Esophagus muscularis mucosa (tissue), 4 donors: ENCODE data around the gene USF1. TPM values are rescaled to one million over a fixed set of nuclear protein-coding genes. Genes with fewer than 3 reads are reported as not detected.

Source experiments
- DNase-seq: peaks from one replicate; pipeline ENCODE4 v3.0.0-alpha.2; 2017; ENCODE audit errors: extremely low spot score
- H3K27ac ChIP-seq, 4 donors: fragments of 200-600 bp; sonication (generic); replicated peaks in 1 of 4; 1 replicate in 3 of 4; 2 replicates in 1 of 4; pipeline ENCODE4 v1.5.1; 2016 to 2019; ENCODE audit warnings: mild to moderate bottlenecking in 1 of 4
- H3K27me3 ChIP-seq, 4 donors: fragments of 200-600 bp; sonication (generic); one replicate each; pipeline versions ENCODE4 v1.5.1 to v1.6.0; 2016 to 2019
- H3K36me3 ChIP-seq, 4 donors: fragments of 200-600 bp; sonication (generic); one replicate each; pipeline ENCODE4 v1.5.1; 2016 to 2019
- H3K4me1 ChIP-seq, 4 donors: fragments of 200-600 bp; sonication (generic); one replicate each; pipeline ENCODE4 v1.5.1; 2016 to 2019
- H3K4me3 ChIP-seq, 4 donors: fragments of 200-600 bp; sonication (generic); 1 replicate in 2 of 4; 2 replicates in 2 of 4; pipeline ENCODE4 v1.5.1; 2016 to 2019; ENCODE audit warnings: mild to moderate bottlenecking in 4 of 4, moderate library complexity in 1 of 4
- H3K9me3 ChIP-seq, 4 donors: fragments of 200-600 bp; sonication (generic); 1 replicate in 3 of 4; 2 replicates in 1 of 4; pipeline ENCODE4 v1.5.1; 2016 to 2019
- CTCF ChIP-seq, 3 experiments: fragments of 200-600 bp in 2 of 3; fragments of 450-650 bp in 1 of 3; sonication (generic) in 2 of 3; IDR thresholded peaks; one replicate each; pipeline ENCODE4 v1.5.1; 2017 to 2019; ENCODE audit warnings: antibody characterized with exemption in 3 of 3, mild to moderate bottlenecking in 2 of 3, moderate library complexity in 1 of 3
- EP300 ChIP-seq: sonication (generic); formaldehyde crosslinking; IDR thresholded peaks from one replicate; pipeline ENCODE4 v1.6.1; 2017; ENCODE audit warnings: antibody characterized with exemption
- POLR2A ChIP-seq: fragments of 450-650 bp; IDR thresholded peaks from one replicate; pipeline ENCODE4 v1.6.1; 2017; ENCODE audit warnings: antibody characterized with exemption, moderate library complexity, mild to moderate bottlenecking, low read depth
- POLR2AphosphoS5 ChIP-seq, 2 donors: sonication (generic); formaldehyde crosslinking; IDR thresholded peaks; one replicate each; pipeline ENCODE4 v1.6.1; 2017; ENCODE audit warnings: antibody characterized with exemption in 2 of 2
- WGBS: methylation state at CpG from one replicate; pipeline ENCODE4 v1.1.5; 2018; 5-methylcytosine and 5-hydroxymethylcytosine counted together
- intact Hi-C: fragments of 100-400 bp; cut with DNase I; formaldehyde crosslinking; loops from one replicate; pipeline ENCODE4 v1.15.1; 2023
- total RNA-seq, 4 donors: library from RNA; depleted of rRNA; stranded (reverse); fragments of >200 nt; gene quantifications; one replicate each; pipeline versions ENCODE4 v1.1.0 to v1.2.1, GENCODE V29; 2016

USF1 gene
- total RNA-seq, 4 donors from 2014 or later, result 36.5 to 54.2 (median 48.7) TPM

DNA sequence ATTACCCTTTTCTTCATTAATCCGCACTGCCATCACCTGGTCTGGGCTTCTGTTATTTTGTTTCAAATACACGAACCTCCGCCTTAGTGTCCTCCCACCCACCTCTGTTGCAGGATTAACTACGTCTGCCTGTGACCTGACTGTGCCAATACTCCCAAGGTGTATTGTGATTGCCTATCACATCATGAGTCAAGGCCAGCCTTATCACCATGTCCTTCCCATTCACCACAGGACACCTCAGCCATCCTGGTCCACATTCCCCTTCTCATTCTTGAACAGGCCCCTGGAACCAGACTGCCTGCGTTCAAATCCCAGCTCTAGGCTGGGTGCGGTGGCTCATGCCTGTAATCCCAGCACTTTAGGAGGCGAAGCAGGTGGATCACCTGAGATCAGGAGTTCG, 39.2 kb downstream of the USF1 start:
- intact Hi-C loops, result no loop called here
- Histone ChIP-seq H3K4me3 (no peak overlapping the region), H3K27ac (no peak overlapping the region), H3K27me3 (no peaks in the 10 kb centered on the region), H3K4me1 (no peaks in the 10 kb centered on the region), H3K9me3 (no peaks in the 10 kb centered on the region), H3K36me3 (no peaks in the 10 kb centered on the region)
- WGBS, result 96% methylated on average over 8 of the region's 8 CpGs
- DNase-seq, result no peak
- TF ChIP-seq EP300 (no peak), CTCF (IDR thresholded peaks at IDR 0.05) (no peak), POLR2A (no peak), POLR2AphosphoS5 (IDR thresholded peaks at IDR 0.05) (no peak)

DNA sequence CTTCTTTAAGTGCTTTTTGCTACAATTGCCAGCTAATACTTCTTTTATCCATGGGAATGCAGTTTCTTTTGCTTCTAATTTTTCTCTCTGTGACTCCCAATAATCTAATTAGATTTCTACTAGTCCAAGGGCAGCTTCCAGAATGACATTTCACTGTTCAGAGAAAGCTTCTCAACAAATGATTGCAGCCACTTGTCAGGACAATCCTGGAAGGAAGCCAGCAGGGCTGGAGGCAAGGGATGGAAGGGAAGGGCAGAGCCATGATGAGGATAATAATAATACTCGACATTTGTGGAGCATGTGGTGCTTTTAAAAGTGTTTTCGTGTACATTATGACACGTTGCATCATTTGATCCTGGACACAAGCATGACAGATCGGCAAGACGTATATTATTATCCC, 44.3 kb downstream of the USF1 start:
- 58% methylated on average over 5 of the region's 5 CpGs for WGBS
- intact Hi-C loops, result no loop called here
- Histone ChIP-seq H3K27ac (no peak overlapping the region), H3K27me3 (no peaks in the 10 kb centered on the region), H3K4me3 (no peak overlapping the region), H3K9me3 (no peaks in the 10 kb centered on the region), H3K36me3 (peaks cover 0 to 28% (median 21%) of the 10 kb centered on the region in 4 donors), H3K4me1 (peaks cover 0 to 10% (median 0%) of the 10 kb centered on the region in 4 donors)
- no peak for DNase-seq
- TF ChIP-seq EP300, result no peak
- no peak for TF ChIP-seq POLR2A
- no peak for TF ChIP-seq POLR2AphosphoS5 (IDR thresholded peaks at IDR 0.05)
- no peak for TF ChIP-seq CTCF (IDR thresholded peaks at IDR 0.05)

DNA sequence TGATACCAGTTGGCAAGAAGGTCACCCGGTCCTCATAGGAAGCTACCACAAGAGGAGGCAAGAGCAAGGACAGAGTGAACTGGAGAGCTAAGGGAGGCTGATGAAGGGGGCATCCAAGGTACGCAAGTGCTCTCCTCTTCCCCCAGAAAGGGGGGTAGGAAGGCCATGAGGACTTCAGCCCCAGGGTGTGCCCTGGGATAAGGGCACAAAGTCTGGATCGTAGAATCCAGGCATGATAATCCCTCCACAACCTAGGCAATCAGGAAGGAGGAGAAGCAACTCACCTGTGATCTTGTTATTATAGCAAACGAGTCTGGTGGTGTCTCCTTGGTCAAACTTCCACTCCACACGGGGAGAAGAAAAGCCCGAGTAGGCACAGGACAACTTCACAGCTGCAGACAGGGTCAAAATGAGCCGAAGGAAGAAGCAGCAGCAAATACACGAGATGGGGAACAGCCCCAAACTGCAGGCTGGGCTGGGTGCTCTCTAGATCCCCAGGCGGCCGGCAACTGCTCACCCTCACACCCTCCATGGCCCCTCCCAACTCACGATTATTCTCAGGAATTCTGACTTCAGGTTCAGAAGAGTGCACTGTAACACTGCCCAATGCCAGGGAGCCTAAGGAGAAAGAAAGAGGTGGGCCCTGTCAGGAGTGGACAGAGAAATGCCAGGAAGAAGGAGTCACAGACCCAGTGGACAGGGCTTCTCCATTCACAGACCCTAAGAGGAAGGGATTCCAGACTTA, 44.9 kb downstream of the USF1 start:
- Histone ChIP-seq H3K36me3 (peaks cover 0 to 28% (median 21%) of the 10 kb centered on the region in 4 donors), H3K9me3 (no peaks in the 10 kb centered on the region), H3K27me3 (no peaks in the 10 kb centered on the region), H3K27ac (no peak overlapping the region), H3K4me1 (peaks cover 0 to 10% (median 0%) of the 10 kb centered on the region in 4 donors), H3K4me3 (no peak overlapping the region)
- intact Hi-C loops, result no loop called here
- DNase-seq, result no peak
- TF ChIP-seq CTCF (IDR thresholded peaks at IDR 0.05) (no peak), EP300 (no peak), POLR2AphosphoS5 (IDR thresholded peaks at IDR 0.05) (no peak), POLR2A (no peak)
- WGBS, result 93% methylated on average over 11 of the region's 11 CpGs

DNA sequence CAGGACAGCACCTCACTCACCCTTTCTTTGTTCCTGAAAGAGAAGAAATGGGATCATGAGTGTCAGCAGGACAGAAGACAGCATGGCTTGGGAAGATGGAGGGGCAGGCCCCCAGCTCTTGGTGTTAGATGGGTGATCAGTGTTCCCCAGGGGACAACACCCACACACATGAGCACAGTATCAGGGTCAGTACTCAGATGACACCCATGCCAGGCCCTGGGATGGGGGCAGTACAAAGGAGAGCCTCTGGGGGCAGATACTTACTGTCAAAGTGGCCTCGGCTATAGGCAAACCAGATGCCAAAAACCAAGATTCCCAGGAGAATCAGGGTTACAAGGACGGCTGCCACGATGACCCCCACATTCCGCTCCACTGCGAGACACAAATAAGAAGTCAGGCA, 46.4 kb downstream of the USF1 start:
- Histone ChIP-seq H3K4me1 (peaks cover 0 to 10% (median 0%) of the 10 kb centered on the region in 4 donors), H3K27ac (no peak overlapping the region), H3K27me3 (no peaks in the 10 kb centered on the region), H3K9me3 (no peaks in the 10 kb centered on the region), H3K4me3 (no peak overlapping the region), H3K36me3 (peaks cover 0 to 28% (median 21%) of the 10 kb centered on the region in 4 donors)
- intact Hi-C loops, result loop anchor here (5.0 kb wide), 1 partner anchor 98 kb away; the partner anchor contains the start of gene KLHDC9
- no CpG with 5 or more reads among the region's 5 CpGs for WGBS
- TF ChIP-seq EP300 (no peak), POLR2A (no peak), POLR2AphosphoS5 (IDR thresholded peaks at IDR 0.05) (no peak)
- no peak for DNase-seq

GRCh38 chr1:160997323-160998038, 48.3 kb downstream of the USF1 start:
- no peaks in the 10 kb centered on the region for H3K9me3 ChIP-seq
- H3K4me3 ChIP-seq, result no peak overlapping the region
- no peak for TF ChIP-seq EP300
- TF ChIP-seq POLR2A, result no peak
- peak in 1 of 2 donors; percentile 63 for TF ChIP-seq POLR2AphosphoS5 (IDR thresholded peaks at IDR 0.05)
- peak; percentile 24 to 54 (median 25) for TF ChIP-seq CTCF (IDR thresholded peaks at IDR 0.05)
- no peak for DNase-seq
- H3K27me3 ChIP-seq, result no peaks in the 10 kb centered on the region
- H3K27ac ChIP-seq, result peak overlapping the region in 3 of 4 donors; percentile 5 to 58 (median 48)
- intact Hi-C loops, result loop anchor here (5.0 kb wide), 1 partner anchor 100 kb away; the partner anchor contains the start of gene KLHDC9
- 88% methylated on average over 1 of the region's 1 CpG for WGBS
- peaks cover 0 to 28% (median 21%) of the 10 kb centered on the region in 4 donors for H3K36me3 ChIP-seq
- H3K4me1 ChIP-seq, result peaks cover 0 to 10% (median 0%) of the 10 kb centered on the region in 4 donors
